Right lobe of liver (tissue), 6 donors: ENCODE data around the gene RPS6KL1. TPM values are rescaled to one million over a fixed set of nuclear protein-coding genes. Genes with fewer than 3 reads are reported as not detected.
A peak's percentile ranks its signal among the peaks of the same experiment; 100 is the strongest.

Source experiments
- ATAC-seq, 4 donors: fragments of 200-7000 bp; cut with Tn5 transposase; one replicate each; pipeline ENCODE4 v1.9.1; 2020; ENCODE audit warnings: mild to moderate bottlenecking in 4 of 4, moderate library complexity in 4 of 4
- DNase-seq, 3 donors: peaks; one replicate each; pipeline ENCODE4 v3.0.0-alpha.2; 2020
- H3K27ac ChIP-seq, 3 donors: fragments of 200-600 bp; one replicate each; pipeline ENCODE4 v1.8.0; 2022
- H3K27me3 ChIP-seq, 2 donors: fragments of 200-600 bp; one replicate each; pipeline ENCODE4 v1.8.0; 2022
- H3K36me3 ChIP-seq, 4 donors: fragments of 200-600 bp; sonication (generic) in 1 of 4; one replicate each; pipeline versions ENCODE4 v1.5.1 to v1.8.0; 2017 to 2022; ENCODE audit warnings: control low read depth in 1 of 4
- H3K4me1 ChIP-seq, 4 donors: fragments of 200-600 bp; sonication (generic) in 1 of 4; one replicate each; pipeline versions ENCODE4 v1.5.1 to v1.8.0; 2017 to 2022; ENCODE audit warnings: control low read depth in 1 of 4
- H3K4me3 ChIP-seq, 3 donors: fragments of 200-600 bp; one replicate each; pipeline ENCODE4 v1.8.0; 2022
- H3K9me3 ChIP-seq, 4 donors: fragments of 200-600 bp; sonication (generic) in 1 of 4; one replicate each; pipeline versions ENCODE4 v1.5.1 to v1.8.0; 2017 to 2022; ENCODE audit warnings: control low read depth in 1 of 4
- POLR2A ChIP-seq: fragments of 450-650 bp; IDR thresholded peaks from one replicate; pipeline ENCODE4 v1.6.1; 2017; ENCODE audit warnings: antibody characterized with exemption, mild to moderate bottlenecking
- WGBS: methylation state at CpG from one replicate; pipeline ENCODE4 v1.1.6; 2018; ENCODE audit warnings: low coverage, low lambda C conversion rate; ENCODE audit not compliant: insufficient coverage; ENCODE audit errors: missing lambda C conversion rate; 5-methylcytosine and 5-hydroxymethylcytosine counted together
- intact Hi-C, 2 donors: fragments of 100-400 bp; cut with DNase I; formaldehyde crosslinking; loops; one replicate each; pipeline versions ENCODE4 v1.11.2 to v1.14.1; 2022
- total RNA-seq, 6 experiments: library from RNA; depleted of rRNA in 2 of 6; stranded (reverse); fragments of >200 nt in 2 of 6; fragmentation: NEBNext Ultra II Directional in 3 of 6; extraction: Animal tissue kit (Norgen Biotek cat#: 25700) in 3 of 6; gene quantifications; one replicate each; pipeline versions ENCODE4 v1.1.0 to v1.2.4, GENCODE V29; 2016 to 2023
- TF ChIP-seq, protein P1 (sequence below), 4 donors: fragments of 200-600 bp in 3 of 4; fragments of 450-650 bp in 1 of 4; IDR thresholded peaks; one replicate each; pipeline versions ENCODE4 v1.5.1 to v1.8.0; 2016 to 2022; ENCODE audit warnings: antibody characterized with exemption in 4 of 4, mild to moderate bottlenecking in 2 of 4
- donor health status: DM: no; HTN: yes; CAD: no.
- donor health status: DM: no; HTN: no; CAD: no.
- donor health status: DM: no; HTN: no; CAD: no.
- donor health status: DM: no; HTN: yes; CAD: no.
- donor health status: DM: no; HTN: yes; CAD: no.

The RPS6KL1 gene
- total RNA-seq, 6 experiments from 2014 or later, result 3.9 to 7.9 (median 4.9) TPM

DNA sequence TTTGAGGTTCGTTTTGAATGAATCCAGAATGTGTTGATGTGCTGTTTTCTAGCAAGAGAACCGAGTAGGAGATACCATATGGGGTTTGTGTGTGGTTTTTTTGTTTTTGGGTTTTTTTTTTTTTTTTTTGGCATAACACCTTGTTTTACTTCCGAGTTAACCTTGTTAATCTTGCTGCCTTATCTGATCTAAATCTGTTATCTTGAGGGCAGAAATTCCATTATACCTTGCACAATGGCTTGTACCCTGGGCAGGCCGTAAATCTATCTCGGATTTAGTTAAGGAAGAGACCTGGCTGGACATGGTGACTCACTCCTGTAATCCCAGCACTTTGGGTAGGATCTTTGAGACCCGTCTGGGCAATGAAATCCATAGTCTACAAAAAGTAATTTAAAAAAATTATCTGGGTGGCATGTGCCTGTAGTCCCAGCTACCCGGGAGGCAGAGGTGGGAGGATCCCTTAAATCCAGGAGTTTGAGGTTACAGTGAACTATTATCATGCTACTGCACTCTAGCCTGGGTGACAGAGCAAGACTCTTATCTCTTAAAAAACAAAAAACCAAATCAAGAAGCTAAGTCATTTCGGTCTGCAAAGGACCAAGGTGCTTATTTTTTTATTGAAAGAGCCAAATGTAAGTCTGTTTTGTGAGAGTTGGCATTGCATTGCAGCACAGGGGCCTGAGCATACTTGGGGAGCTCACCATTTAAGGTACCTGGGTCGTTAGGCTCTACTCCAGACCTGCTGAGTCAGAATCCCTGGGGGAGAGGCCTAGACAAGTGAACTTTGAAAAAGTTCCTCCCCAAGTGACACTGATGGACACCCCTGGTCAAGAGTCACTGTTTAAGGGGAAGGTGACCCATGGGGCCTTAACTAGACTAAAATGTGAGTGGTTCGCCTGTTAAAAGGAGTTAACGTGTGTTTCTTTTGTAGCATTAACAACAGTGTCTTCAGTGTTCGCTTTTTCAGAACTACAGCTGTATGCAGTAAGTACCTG is 34.6 kb downstream of the RPS6KL1 start:
- TF ChIP-seq, protein P1, sequence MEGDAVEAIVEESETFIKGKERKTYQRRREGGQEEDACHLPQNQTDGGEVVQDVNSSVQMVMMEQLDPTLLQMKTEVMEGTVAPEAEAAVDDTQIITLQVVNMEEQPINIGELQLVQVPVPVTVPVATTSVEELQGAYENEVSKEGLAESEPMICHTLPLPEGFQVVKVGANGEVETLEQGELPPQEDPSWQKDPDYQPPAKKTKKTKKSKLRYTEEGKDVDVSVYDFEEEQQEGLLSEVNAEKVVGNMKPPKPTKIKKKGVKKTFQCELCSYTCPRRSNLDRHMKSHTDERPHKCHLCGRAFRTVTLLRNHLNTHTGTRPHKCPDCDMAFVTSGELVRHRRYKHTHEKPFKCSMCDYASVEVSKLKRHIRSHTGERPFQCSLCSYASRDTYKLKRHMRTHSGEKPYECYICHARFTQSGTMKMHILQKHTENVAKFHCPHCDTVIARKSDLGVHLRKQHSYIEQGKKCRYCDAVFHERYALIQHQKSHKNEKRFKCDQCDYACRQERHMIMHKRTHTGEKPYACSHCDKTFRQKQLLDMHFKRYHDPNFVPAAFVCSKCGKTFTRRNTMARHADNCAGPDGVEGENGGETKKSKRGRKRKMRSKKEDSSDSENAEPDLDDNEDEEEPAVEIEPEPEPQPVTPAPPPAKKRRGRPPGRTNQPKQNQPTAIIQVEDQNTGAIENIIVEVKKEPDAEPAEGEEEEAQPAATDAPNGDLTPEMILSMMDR (IDR thresholded peaks at IDR 0.05), result no peak
- ATAC-seq, result peak in 3 of 4 donors; percentile 46 to 53 (median 53)
- intact Hi-C loops, result no loop called here
- peak overlapping the region in 1 of 3 donors; percentile 39 for H3K27ac ChIP-seq
- 56% methylated on average over 11 of the region's 12 CpGs for WGBS
- H3K9me3 ChIP-seq, result no peaks in the 10 kb centered on the region
- H3K4me3 ChIP-seq, result no peak overlapping the region
- no peak for DNase-seq
- peaks cover 0 to 33% (median 9%) of the 10 kb centered on the region in 4 donors for H3K4me1 ChIP-seq
- no peaks in the 10 kb centered on the region for H3K27me3 ChIP-seq
- peaks cover 8 to 46% (median 21%) of the 10 kb centered on the region in 4 donors for H3K36me3 ChIP-seq

DNA sequence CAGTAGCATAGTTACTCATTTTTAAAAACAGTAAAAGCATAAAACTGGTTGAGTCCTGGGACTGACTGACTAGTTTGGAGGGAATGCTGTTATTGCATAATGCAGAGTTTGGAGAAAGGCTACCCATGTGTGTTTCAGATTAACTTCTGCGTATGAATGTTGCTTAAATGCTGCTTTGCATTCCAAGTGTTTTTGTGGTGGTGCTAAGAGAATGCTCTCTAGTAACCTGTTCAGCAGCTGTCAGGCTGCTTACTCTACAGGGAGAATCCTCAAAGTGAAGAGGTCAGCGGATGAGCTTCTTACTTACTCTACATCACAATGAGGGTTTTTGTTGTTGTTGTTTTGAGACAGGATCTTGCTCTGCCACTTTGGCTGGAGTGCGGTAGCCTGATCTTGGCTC is 37.1 kb downstream of the RPS6KL1 start:
- ATAC-seq (no peak), DNase-seq (no peak)
- no peak overlapping the region for H3K4me3 ChIP-seq
- 79% methylated on average over 2 of the region's 3 CpGs for WGBS
- H3K36me3 ChIP-seq, result peaks cover 4 to 23% (median 10%) of the 10 kb centered on the region in 4 donors
- no peak for TF ChIP-seq POLR2A
- intact Hi-C loops, result no loop called here
- no peaks in the 10 kb centered on the region for H3K9me3 ChIP-seq
- no peaks in the 10 kb centered on the region for H3K27me3 ChIP-seq
- H3K4me1 ChIP-seq, result peaks cover 0 to 48% (median 12%) of the 10 kb centered on the region in 4 donors
- H3K27ac ChIP-seq, result no peak overlapping the region

DNA sequence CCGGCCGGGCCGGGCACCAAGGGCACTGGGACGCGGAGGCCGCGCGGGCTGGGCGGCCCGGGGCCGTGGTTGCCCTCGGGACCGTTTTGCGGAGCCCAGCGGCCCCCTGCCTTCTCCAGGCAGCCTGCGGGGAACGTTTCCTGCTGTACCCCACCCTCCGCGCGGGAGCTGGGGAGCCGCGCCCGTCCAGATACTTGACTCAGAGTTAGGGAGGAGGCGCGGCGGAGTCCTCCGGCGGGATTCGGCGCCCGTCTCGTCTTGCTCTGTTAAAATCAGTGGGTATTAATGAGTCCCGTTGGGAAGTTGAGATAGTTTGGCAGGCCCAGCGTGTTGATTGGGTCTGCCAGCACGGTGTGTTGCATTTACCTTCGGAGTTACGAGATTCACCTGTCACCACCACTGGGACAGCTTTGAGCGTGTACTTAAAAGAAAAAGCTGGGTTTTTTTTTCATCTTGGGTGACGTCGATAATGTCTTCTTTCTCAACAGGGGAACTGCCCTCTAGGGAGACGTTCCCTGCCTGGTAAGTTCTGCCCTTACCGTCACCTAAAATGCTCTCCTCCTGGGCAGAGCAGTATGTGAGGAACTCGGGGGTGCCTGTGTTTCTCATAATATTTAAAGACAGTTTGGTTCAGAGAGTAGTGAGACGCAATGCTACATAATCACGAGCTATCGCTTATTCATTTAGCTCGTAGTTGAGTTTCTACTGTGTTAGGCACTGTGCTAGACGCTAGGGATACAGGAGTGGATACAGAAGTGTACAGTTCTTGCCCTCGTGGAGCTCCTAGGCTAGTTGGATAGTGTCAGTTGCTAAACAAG is 40.7 kb downstream of the RPS6KL1 start:
- Histone ChIP-seq H3K4me3 (peak overlapping the region; percentile 90 to 99 (median 96)), H3K27ac (peak overlapping the region; percentile 83 to 93 (median 91)), H3K27me3 (no peaks in the 10 kb centered on the region), H3K9me3 (no peaks in the 10 kb centered on the region), H3K4me1 (peaks cover 0 to 39% (median 9%) of the 10 kb centered on the region in 4 donors), H3K36me3 (no peaks in the 10 kb centered on the region)
- ATAC-seq (peak; percentile 32 to 52 (median 46)), DNase-seq (peak in 2 of 3 donors; percentile 49 to 63)
- TF ChIP-seq POLR2A, result no peak
- TF ChIP-seq, protein P1 (IDR thresholded peaks at IDR 0.05), result no peak
- 2% methylated on average over 25 of the region's 49 CpGs for WGBS
- intact Hi-C loops, result no loop called here

DNA sequence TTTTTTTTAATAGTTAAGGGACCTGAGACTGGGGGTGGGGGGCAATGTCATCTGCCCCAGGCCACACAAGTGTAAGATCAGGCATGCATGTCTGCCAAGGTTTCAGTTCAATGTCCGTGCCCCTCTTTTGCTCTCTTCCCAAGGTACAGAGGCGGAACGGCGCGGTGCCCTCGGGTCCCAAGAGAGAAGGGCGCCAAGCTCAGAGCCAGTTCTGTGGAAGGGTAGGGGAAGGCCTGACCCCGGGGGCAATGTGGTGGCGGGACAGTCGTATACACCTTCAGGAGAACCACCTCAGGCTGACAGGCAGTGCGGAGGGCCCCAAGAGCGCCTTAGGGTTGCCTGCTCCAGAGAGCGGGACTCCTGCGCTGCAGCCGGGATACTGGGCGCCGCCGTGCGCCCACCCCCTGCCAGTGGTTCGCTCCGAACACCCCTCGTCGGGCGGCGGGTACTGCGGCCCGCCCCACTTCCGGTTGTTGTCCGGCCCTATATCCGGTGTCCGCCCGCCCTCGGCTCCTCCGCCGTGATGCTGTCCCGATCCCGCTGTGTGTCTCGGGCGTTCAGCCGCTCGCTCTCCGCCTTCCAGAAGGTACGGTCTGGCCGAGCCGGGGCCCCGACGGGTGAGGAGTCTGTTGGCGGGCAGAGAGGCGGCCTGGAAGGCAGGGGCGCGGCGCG is 41.5 kb downstream of the RPS6KL1 start, which contains the start of gene DLST:
Gene DLST, plus strand, starts transcription at position 486 of the 672 bp plus-strand sequence. Its CDS starts 38 bp downstream, at position 524.
- H3K4me3 ChIP-seq, result peak within 1 kb of the TSS; percentile 90 to 99 (median 96)
- H3K27ac ChIP-seq, result peak within 1 kb of the TSS; percentile 83 to 93 (median 91)
- no peaks in the 10 kb centered on the region for H3K36me3 ChIP-seq
- peaks cover 0 to 31% (median 9%) of the 10 kb centered on the region in 4 donors for H3K4me1 ChIP-seq
- DNase-seq (peak; percentile 89 to 91 (median 89)), ATAC-seq (peak; percentile 98 to 99 (median 98))
- intact Hi-C loops, result no loop called here
- TF ChIP-seq, protein P1 (IDR thresholded peaks at IDR 0.05), result no peak
- peak; percentile 81 for TF ChIP-seq POLR2A
- no peaks in the 10 kb centered on the region for H3K27me3 ChIP-seq
- no peaks in the 10 kb centered on the region for H3K9me3 ChIP-seq
- 20% methylated on average over 1 of the region's 53 CpGs for WGBS
